Pancreas (tissue), 10 donors: ENCODE measurements around the gene ZNF333. TPM values are rescaled to one million over a fixed set of nuclear protein-coding genes. Genes with fewer than 3 reads are reported as not detected.

ENCODE experiments used
- ATAC-seq, 4 donors: fragments of 200-7000 bp; cut with Tn5 transposase; one replicate each; pipeline versions ENCODE4 v1.8.0 to v1.9.1; 2020; ENCODE audit warnings: mild to moderate bottlenecking in 4 of 4, moderate library complexity in 4 of 4
- DNase-seq, 6 donors: peaks; one replicate each; pipeline ENCODE4 v3.0.0-alpha.2; 2020
- FAIRE-seq: peaks from 2 replicates; lab custom pipeline; 2012; peaks lifted over from hg19 to GRCh38; lab: Jason Lieb, UNC
- H3K27ac ChIP-seq, 4 donors: fragments of 200-600 bp; sonication (generic); 1 replicate in 3 of 4; 2 replicates in 1 of 4; pipeline versions ENCODE4 v1.5.0 to v1.8.0; 2020
- H3K27me3 ChIP-seq, 4 donors: fragments of 200-600 bp; one replicate each; pipeline ENCODE4 v1.8.0; 2021
- H3K36me3 ChIP-seq, 3 donors: fragments of 200-600 bp; sonication (generic) in 1 of 3; one replicate each; pipeline versions ENCODE4 v1.5.0 to v1.8.0; 2020 to 2021
- H3K4me1 ChIP-seq, 3 donors: fragments of 200-600 bp; one replicate each; pipeline ENCODE4 v1.8.0; 2021
- H3K4me3 ChIP-seq, 4 donors: fragments of 200-600 bp; sonication (generic) in 2 of 4; one replicate each; pipeline versions ENCODE4 v1.5.0 to v1.8.0; 2020 to 2021
- H3K9me3 ChIP-seq, 4 donors: fragments of 200-600 bp; one replicate each; pipeline ENCODE4 v1.8.0; 2021
- CTCF ChIP-seq, 4 donors: fragments of 200-600 bp; sonication (generic) in 3 of 4; IDR thresholded peaks; one replicate each; pipeline versions ENCODE4 v1.5.0 to v1.8.0; 2021; ENCODE audit warnings: antibody characterized with exemption in 4 of 4
- WGBS, 2 donors: extraction: QIAGEN DNeasy Blood & Tissue Kit; methylation state at CpG; one replicate each; pipeline ENCODE4 v1.1.7; 2013; 5-methylcytosine and 5-hydroxymethylcytosine counted together
- intact Hi-C, 3 donors: fragments of 100-400 bp; cut with DNase I; formaldehyde crosslinking; loops; one replicate each; pipeline versions ENCODE4 v1.11.1 to v1.14.2; 2022
- polyA plus RNA-seq, 2 donors: library from polyadenylated mRNA; stranded (reverse); fragments of 200-250 nt; gene quantifications; one replicate each; pipeline ENCODE4 v1.2.3, GENCODE V29; 2013
- total RNA-seq, 6 donors: library from RNA; stranded (reverse); fragmentation: NEBNext Ultra II Directional in 4 of 6; extraction: Animal tissue kit (Norgen Biotek cat#: 25700) in 4 of 6; gene quantifications; one replicate each; pipeline versions ENCODE4 v1.2.1 to v1.2.4, GENCODE V29; 2021 to 2023
- donor health status: healthy with polysubstance abuse.
- donor health status: DM: no; HTN: no; CAD: no; lungs with moderate emphysema.
- donor health status: DM: no; HTN: no; CAD: no.
- donor health status: control.
- donor health status: control.
- donor health status: Bipolar disorder and iron deficiency.
- donor health status: DM: yes; HTN: yes; CAD: no.
- donor health status: DM: no; HTN: no; CAD: no.
- donor health status: DM: no; HTN: no; CAD: no.
- donor health status: DM: yes; HTN: yes; CAD: no.

Gene ZNF333
- total and polyA plus RNA-seq, 8 donors, result 5.4 to 14.4 (median 8.4) TPM

GRCh38 chr19:14718522-14719116 lies 28.8 kb downstream of the ZNF333 start:
- peaks cover 0 to 10% (median 4%) of the 10 kb centered on the region in 4 donors for H3K9me3 ChIP-seq
- FAIRE-seq (no peak), DNase-seq (no peak), ATAC-seq (no peak)
- H3K27ac ChIP-seq, result no peak overlapping the region
- no peaks in the 10 kb centered on the region for H3K4me1 ChIP-seq
- no peak for TF ChIP-seq CTCF (IDR thresholded peaks at IDR 0.05)
- no peaks in the 10 kb centered on the region for H3K27me3 ChIP-seq
- intact Hi-C loops, result no loop called here
- whole genome bisulfite sequencing, 2 donors, result 96 to 98% methylated on average over 18 of the region's 18 CpGs
- H3K36me3 ChIP-seq, result peaks cover 10 to 52% (median 32%) of the 10 kb centered on the region in 3 donors
- no peak overlapping the region for H3K4me3 ChIP-seq

- Histone ChIP-seq H3K4me3 (no peak overlapping the region), H3K9me3 (peaks cover 0 to 10% (median 4%) of the 10 kb centered on the region in 4 donors), H3K36me3 (peaks cover 10 to 50% (median 32%) of the 10 kb centered on the region in 3 donors), H3K4me1 (no peaks in the 10 kb centered on the region), H3K27ac (no peak overlapping the region), H3K27me3 (no peaks in the 10 kb centered on the region)
- 96% methylated on average over 3 of the region's 3 CpGs for WGBS, 2 donors
- no peak for TF ChIP-seq CTCF (IDR thresholded peaks at IDR 0.05)
- FAIRE-seq (no peak), DNase-seq (no peak), ATAC-seq (no peak)
- intact Hi-C loops, result no loop called here
These were observed 29.3 kb downstream of the ZNF333 start for GRCh38 chr19:14719162-14719561.

- Histone ChIP-seq H3K4me3 (no peak overlapping the region), H3K9me3 (peaks cover 0 to 10% (median 4%) of the 10 kb centered on the region in 4 donors), H3K27ac (no peak overlapping the region), H3K36me3 (peaks cover 10 to 21% (median 17%) of the 10 kb centered on the region in 3 donors), H3K27me3 (no peaks in the 10 kb centered on the region), H3K4me1 (no peaks in the 10 kb centered on the region)
- no peak for TF ChIP-seq CTCF (IDR thresholded peaks at IDR 0.05)
- DNase-seq, result no peak
- WGBS, 2 donors, result 86 to 93% methylated on average over 2 of the region's 2 CpGs
- intact Hi-C loops, result no loop called here
- ATAC-seq, result no peak
- FAIRE-seq, result no peak
These were observed 32.3 kb downstream of the ZNF333 start for GRCh38 chr19:14722127-14722526.

GRCh38 chr19:14728595-14728994 lies 38.7 kb downstream of the ZNF333 start:
- ATAC-seq (no peak), FAIRE-seq (no peak), DNase-seq (no peak)
- no peak for TF ChIP-seq CTCF (IDR thresholded peaks at IDR 0.05)
- Histone ChIP-seq H3K36me3 (no peaks in the 10 kb centered on the region), H3K4me3 (no peak overlapping the region), H3K27me3 (no peaks in the 10 kb centered on the region), H3K4me1 (no peaks in the 10 kb centered on the region), H3K27ac (no peak overlapping the region), H3K9me3 (no peaks in the 10 kb centered on the region)
- intact Hi-C loops, result no loop called here
- 51 to 74% methylated on average over 7 of the region's 7 CpGs for WGBS, 2 donors

GRCh38 chr19:14731200-14731599 lies 41.4 kb downstream of the ZNF333 start:
- H3K27me3 ChIP-seq, result no peaks in the 10 kb centered on the region
- 51 to 56% methylated on average over 10 of the region's 10 CpGs for WGBS, 2 donors
- no peaks in the 10 kb centered on the region for H3K9me3 ChIP-seq
- no peak overlapping the region for H3K4me3 ChIP-seq
- H3K36me3 ChIP-seq, result no peaks in the 10 kb centered on the region
- FAIRE-seq, result no peak
- no peak overlapping the region for H3K27ac ChIP-seq
- intact Hi-C loops, result no loop called here
- no peak for TF ChIP-seq CTCF (IDR thresholded peaks at IDR 0.05)
- no peak for ATAC-seq
- H3K4me1 ChIP-seq, result no peaks in the 10 kb centered on the region
- DNase-seq, result no peak
